Retina (tissue), 1 donor: ENCODE results near the gene PRKG1.
"Not testable (repeated sequence)": the region's sequence is repeated elsewhere in the genome, so short reads cannot be mapped to it uniquely, and the experiment has no call there.

Experiments used
- DNase-seq: peaks from one replicate; pipeline ENCODE4 v3.0.0-alpha.2; 2016

Gene PRKG1

DNA sequence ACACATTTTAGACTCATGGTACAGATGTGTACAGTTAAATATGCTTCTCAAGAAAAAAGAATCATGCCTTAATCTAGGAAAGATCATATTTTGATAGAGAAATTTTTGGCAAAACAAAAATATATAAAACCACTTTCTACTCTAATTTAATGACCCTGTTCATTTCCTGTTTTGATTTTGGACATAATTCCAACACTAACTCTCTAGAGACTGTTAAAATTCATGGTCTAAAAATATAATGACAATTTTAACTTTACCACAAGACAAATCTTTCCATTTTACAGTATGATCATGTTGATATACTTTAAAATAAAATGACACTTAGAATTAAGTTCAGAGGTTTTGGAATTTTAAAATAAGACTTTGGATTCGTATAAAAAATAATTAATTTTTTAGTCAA lies 45.2 kb downstream of the PRKG1 start:
- no peak for DNase-seq

DNA sequence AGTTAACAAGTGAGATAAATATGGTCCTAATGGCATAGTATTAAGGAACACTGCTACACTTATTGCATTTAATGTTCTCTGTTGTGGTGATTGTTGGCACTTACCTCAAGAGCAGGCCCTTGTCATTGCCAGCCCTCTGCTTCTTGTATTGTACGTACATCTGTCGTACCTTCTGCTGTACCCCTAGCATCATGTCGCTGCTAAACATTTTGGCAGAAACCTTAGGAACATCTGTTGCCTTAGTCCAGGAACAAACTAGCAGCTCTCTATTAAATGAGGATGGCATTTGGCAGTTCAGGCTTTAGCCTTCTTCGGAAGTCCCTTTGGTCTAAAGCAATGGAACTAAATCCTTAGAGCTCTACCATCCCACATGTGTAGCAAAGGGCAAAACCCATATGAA lies 47.6 kb downstream of the PRKG1 start:
- DNase-seq: no peak

DNA sequence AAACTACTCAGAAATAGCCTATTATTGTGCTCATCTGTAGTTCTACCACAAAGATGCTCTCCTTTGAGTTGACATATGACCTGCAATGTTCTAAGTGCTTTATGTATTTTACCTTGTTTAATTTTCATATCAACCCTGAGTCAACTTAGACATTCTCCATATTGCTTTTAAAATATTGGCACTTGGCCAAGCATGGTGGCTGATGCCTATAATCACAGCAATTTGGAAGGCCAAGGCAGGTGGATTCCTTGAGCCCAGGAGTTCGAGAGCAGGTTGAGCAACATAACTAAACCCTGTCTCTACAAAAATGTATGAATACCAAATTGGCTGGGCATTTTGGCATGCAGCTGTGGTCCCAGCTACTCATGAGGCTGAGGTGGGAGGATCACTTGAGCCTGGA lies 50.6 kb downstream of the PRKG1 start:
- DNase-seq: no peak

DNA sequence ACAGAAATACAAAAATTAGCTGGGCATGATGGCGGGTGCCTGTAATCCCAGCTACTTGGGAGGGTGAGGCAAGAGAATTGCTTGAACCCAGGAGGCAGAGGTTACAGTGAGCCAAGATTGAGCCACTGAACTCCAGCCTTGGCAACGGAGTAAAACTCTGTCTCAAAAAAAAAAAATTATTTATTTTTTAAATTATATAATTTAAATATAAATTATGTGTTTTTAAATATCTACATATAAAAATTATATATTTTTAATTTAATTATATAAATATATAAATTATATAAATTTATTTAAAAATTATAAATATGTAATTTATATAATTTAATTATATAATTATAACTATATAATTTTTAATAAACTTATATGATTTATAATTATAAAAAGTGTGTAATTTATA lies 51.2 kb downstream of the PRKG1 start:
- no peak for DNase-seq

DNA sequence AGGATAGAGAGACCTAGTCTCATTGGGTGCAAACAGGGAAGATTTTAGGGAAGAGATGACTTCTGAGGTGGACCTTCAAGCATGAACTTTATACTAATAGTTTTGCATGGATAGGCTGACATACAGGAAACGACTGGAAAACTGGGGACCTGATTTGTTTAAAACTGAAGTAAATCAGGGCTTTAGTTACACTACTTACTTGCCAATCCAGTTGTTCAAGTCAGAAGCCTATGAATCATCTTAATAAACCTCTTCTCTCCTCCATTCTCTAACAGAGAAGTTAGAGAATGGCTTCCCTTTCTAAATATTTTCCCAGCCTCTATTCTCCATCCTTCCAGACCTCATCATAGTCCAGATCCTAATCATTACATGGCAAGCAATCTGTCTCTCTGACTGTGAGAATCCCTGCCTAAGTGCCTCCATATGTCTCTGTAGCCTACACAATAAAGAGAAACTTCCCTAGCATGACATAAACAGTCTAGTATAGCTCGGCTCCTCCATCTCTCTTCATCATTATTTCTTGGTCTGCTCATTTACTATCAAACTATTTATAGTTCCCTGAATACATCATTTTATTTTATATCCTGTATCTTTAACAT lies 55.8 kb downstream of the PRKG1 start:
- no peak for DNase-seq

DNA sequence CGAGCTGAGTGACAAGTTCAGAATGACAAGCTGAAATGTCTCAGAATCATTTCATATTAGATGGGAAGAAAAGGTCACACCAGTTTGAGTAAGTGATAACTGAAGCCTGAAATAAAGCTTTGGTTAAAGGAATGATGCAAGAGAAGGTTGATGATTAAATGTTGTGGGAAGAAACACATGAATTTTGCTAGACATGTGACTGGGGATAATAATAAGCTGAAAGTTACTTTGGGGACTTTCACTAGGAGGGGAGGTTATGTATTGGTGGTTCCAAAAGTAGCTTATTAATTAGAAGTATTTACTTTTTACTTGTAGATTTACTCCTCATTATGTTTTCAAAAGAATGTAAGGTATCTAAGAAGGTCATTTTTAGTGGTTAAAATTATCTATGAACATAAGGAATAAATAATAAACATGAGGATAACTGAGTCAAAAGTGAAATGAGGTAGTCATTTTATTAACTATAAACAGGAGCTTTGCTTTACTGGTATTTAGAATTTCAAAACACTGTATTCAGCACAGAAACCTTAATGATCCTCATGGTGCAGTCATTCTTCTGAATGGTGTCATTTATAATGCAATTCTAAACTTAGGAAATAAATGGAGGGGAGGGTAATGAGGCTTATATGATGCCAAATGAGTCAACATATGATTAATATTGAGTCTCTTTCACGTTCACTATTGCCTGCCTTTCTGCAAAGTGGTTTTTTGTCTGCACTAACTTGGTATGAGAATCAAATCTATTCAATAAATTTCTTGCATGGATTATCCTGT lies 63.7 kb downstream of the PRKG1 start:
- DNase-seq: no peak

DNA sequence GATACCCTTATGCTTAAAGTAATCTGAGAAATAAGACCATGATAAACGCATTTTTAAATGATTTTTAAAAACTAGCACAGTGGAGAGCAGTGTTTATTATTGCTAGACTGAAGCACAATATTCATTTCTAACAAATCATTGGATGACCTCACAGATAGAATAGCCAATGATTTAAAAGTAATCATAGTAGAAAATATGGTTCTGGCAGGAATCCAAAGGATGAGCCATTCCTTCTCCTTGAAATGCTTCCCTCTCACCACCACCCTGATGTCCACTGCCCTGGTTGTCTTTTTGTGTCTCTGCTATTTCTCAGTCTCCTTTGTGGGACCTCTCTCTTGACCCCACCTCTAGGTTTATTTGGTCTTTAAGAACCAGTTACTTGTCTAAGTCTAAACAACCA lies 64.9 kb downstream of the PRKG1 start:
- no peak for DNase-seq

DNA sequence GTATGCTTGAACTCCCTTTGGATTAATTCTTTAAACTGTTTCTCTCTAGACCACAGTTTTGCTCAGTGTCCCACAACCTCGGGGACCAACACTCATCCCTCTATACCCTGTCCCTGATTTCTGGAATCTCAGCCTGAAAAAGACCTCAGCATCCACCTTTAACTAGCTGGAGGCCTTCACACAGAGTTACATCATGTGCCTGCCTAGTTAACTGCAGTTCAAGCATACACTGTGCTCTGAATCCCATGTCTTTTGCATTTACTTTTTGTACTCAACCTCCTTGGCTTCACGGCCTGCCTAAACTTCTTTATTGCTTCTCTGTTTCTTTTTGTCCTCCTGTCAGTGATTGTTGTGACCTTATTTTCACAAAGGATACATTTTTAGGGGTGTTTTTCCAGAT lies 66.7 kb downstream of the PRKG1 start:
- no peak for DNase-seq

DNA sequence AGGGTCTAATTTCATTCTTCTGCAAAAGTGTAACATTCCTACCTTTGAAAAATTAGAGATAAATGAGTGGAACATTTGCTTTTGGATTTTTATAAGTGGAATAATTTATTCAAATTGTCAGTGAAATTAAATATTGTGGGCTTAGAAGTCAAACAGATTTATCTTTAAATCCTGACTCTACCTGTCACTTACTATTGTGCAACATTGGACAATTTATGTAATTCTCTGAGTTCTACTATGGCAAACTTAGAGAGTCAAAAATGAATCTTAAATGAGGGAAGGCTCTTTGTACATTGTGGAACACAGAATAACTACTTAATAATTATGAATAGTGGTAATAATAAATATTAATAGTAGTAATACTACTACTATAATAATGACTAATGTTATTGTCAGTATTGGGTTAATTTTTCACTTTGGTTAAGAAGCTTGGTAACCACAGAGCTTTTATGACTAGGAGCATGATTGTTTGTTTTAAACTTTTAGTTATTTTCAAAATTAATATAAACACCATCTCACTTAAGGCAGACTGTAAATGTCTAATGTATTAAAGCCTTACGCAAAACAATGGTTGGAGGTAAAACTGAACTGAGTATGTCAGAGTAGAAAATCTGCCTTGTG lies 70.0 kb downstream of the PRKG1 start:
- no peak for DNase-seq

DNA sequence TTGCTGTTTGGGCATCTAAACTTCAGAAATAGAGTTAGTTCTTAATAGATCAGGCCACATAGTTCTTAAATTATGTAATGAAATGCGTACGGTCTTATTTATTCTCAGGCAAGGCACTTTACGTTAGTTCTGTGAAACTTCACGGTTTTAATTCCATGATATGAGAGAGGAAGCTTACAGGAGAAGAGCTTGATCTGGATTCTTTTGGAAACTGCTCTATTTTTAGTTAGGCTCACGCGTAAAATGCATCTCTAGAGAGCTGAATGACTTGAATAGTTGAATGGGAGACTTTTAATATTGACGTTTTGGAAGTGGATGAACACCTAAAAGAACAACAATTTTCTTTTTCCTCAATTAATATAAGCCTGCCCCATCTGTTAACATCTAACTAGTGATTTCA lies 71.1 kb downstream of the PRKG1 start:
- DNase-seq: no peak

DNA sequence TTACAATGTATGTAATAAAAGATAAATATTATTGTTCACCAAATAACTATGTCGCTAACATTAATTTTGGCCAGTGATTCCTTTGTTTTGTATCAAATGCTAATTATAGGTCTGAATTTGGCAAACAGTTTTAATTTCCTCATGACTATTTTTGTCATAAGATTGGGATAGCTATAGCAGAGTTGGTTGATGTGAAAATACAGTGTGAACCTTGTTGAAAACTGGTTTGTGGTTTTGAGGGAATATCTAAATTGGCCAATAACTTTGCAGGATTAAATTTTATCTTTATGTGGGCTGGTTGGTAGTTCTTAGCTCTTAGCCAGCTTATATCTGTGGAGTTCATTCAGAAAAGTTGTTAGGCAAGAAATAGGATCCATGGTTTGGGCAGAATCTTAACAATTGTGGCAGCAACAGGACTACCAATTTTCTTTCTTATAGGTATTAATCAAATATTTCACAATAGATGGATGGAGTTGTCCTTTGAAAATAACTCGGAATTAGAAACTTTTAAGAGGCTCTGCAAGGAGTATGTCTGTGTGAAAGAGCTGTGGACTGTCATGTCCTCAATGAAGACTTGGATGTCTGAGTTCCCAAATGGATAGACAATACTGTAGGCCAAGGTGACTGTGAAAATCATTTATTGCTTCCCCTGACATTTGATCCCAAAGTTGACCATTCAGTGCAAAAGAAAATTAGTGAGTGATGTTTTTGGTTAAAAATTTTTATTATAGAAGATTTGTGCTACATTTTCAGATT lies 73.5 kb downstream of the PRKG1 start:
- DNase-seq: no peak

DNA sequence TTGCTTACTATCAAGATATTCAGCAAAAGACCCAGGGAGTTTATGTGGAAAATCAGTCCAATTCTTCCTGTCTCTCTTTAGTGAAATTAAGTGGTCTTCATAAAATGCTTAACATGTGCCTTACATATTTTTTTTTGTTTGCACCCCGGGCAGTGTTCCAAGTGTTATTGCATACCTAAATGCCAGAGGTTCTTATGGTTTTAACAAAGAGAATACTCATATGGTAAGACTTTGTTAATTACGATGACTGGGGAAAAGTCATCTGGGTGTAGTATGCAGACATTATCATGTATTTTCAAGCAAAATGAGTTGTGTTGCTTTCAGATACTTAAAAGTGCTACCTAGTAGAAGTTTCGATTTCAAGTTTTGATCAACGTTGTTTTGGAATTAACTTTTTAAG lies 82.6 kb downstream of the PRKG1 start:
- no peak for DNase-seq

DNA sequence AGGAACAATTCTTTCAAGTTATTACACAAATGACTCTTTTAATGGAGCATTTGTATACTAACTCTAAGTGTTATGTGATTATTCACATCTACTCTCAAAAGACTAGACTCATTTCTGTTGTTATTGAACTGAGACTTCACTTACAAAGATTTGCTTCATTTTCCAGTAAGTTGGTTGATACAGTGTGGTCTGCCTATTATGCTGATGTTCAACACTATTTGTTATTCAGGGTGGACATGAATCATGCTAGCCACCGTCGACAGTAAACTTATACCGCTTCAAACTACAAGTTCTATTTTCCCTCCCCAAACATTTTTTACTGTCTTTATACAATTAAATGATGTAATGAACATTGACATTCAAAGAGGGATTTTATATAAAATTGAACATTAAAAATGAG lies 84.5 kb downstream of the PRKG1 start:
- no peak for DNase-seq

DNA sequence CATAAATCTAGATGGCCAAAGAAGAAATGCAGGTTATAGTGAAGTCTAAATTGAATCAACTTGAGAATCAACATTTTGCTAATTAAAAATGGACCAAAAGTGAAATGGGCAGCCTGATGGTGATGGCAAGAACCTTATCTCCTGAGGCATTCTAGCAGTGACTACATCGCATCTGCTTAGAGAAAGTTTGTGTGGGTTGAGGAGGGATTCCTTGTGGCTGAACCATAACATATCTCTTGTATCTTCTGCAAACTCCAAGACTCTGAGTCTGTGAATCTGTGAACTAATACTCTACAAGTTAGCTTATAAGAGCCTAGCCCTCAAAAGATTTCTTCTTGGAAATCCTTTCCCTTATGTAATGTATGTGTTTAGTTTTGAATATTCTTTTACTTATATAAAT lies 85.6 kb downstream of the PRKG1 start:
- no peak for DNase-seq

DNA sequence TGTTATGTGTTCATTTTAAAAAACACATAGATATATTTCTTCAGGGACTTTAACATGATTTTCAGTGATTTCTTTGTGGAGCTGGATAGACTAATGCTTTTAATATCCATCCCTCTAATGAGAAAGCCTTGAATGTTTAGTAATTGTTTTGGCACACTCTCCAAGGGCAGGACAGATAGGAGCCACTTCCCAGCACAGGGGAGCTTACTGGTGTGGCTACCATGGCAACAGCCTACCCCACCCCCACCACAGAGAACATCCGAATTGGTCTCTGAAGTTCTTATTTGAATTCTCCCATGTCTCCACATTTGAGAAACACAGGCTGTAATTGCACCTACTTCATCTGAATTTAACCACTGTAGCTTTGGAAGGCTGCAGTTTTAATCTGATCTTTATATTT lies 87.7 kb downstream of the PRKG1 start:
- DNase-seq: no peak

DNA sequence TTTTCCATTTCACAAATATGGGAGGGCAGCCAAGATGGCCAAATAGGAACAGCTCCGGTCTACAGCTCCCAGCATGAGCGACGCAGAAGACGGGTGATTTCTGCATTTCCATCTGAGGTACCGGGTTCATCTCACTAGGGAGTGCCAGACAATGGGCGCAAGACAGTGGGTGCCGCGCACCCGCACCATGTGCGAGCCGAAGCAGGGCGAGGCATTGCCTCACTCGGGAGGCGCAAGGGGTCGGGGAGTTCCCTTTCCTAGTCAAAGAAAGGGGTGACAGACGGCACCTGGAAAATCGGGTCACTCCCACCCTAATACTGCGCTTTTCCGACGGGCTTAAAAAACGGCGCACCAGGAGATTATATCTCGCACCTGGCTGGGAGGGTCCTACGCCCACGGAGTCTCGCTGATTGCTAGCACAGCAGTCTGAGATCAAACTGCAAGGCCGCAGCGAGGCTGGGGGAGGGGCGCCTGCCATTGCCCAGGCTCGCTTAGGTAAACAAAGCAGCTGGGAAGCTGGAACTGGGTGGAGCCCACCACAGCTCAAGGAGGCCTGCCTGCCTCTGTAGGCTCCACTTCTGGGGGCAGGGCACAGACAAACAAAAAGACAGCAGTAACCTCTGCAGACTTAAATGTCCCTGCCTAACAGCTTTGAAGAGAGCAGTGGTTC lies 89.2 kb downstream of the PRKG1 start:
- DNase-seq: not testable (repeated sequence)

DNA sequence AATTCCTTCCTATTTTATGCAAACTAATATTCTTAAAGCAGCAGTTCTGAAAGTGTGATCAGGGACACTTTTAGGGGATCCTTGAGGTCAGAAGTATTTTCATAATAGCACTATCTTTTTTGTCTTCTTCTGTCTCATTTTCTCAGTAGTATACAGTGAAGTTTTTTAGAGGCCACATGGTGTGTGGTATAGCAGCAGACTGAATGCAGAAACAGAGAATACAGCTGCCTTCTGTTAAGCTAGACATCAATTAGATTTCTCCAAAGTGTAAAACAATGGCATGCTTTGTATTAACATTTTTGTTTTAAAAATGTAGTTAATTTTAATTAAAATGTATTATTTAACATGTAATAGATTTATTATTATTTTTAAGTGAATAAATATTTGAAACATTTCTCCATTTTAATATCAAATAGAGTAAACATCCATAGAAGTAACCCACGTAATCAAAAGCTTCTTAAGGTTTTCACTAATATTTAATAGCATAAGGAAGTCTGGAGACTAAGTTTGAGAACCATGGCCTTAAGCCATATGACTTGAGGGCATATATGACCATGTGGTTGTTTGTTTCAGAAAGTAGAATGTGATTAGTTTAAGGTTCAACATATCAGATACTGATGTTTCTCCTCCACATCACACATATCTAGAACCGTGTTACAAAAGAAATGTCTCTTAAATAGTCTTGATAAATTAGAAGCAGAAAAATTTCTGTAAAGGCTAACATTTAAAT lies 94.0 kb downstream of the PRKG1 start:
- no peak for DNase-seq

DNA sequence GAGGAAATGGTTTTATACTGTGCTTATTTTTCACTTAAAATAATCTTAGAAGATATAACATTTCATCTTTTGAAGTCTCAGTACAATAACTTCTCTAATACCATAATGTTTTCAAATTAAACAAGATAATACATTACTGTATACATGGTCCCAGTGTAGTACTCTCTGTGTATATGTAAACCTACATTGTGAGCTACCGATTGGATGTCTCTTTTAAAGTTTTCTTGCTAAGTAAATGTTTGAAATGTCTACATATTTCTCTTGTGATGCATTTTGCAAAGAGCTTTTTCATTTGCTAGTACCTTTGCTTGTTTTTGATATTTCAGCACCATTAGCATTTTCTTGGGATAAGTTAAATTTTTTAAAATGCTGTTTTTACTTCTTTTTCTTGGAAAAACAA lies 94.8 kb downstream of the PRKG1 start:
- DNase-seq: no peak

DNA sequence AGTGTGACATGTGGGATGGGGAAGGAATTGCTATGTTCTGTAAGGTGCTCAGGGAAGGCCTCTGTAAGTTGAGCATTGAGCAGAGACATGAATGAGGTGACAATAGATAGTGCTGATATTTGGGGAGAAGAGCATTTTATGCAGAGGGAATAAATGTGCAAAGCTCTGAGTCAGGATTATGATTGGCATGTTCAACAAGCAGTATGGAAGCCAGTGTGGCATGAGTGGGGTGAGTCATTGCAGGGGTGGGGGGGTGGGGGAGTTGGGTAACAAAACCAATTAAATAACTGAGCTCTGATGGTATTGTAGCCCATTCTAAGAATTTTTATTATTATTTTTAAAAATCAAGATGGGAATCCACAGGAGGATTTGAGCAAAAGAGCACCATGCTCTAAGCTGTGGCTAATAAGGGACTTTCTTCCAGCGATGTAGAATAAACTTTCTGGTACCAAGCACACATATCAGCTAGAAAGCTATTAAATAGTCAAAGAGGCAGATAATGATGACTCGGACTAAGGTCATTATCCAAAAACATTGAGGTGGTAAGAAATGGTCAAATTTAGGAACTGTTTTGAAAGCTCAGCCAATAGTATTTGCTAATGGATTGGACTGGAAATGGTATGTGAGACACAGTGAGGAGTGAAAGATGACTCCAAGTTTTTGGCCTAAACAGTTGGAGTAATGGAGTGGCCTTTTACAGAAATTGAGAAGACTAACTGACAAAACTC lies 96.4 kb downstream of the PRKG1 start:
- DNase-seq: no peak

DNA sequence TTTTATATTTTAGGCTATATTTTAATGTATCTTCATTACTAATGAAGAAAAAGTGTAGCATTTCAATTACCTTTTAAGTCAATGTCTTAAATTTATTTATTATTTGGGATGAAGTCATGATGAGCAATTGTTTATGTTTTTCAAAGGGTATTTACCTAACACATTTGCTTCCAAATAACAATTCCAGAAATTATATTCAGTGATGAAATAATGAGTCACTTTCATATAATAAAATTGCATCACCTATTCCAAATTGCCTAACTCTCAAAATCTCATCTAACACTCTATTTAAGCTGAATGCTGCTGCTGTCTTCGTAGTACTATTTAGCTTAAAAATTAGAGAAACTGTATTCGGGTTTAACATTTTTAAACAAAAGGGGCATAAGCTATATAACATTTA lies 97.7 kb downstream of the PRKG1 start:
- DNase-seq: no peak

DNA sequence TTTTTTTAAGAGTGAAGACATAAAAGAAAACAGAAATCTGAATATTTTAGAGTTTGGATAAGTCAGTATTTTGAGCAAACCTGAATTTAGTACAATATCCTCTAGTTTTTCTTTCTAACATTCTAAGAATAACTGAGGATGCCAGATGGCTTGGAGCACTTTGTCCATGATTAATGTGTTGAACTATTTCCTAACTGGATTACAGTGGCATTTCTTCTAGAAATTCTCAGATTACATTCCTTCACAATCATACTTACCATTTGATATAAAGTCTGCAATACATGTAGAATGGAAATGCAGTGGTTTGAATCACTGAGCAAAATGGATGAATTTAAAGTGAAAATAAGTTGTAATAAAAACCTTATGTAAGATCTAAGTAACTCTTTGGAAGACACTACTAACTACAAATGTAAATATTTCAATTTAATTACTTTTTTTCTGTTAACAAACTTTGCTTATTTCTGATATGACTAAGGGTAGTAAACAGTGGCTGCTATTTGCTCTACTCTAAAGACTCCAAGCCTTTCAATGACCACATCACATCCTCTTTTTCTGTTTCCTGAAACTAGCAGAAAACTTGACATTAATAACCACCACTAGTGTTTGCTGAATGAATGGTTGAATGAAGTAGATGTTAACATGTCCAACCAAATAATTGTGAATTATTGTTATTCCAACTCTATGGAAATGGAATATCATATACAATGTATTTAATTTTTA lies 102.8 kb downstream of the PRKG1 start:
- no peak for DNase-seq
